ENCODE results near the gene HDAC4. TPM values are rescaled to one million over a fixed set of nuclear protein-coding genes. Genes with fewer than 3 reads are reported as not detected.

The HDAC4 gene
- total RNA-seq, 2 donors from 2014 or later: 34.1 to 39.1 TPM

DNA sequence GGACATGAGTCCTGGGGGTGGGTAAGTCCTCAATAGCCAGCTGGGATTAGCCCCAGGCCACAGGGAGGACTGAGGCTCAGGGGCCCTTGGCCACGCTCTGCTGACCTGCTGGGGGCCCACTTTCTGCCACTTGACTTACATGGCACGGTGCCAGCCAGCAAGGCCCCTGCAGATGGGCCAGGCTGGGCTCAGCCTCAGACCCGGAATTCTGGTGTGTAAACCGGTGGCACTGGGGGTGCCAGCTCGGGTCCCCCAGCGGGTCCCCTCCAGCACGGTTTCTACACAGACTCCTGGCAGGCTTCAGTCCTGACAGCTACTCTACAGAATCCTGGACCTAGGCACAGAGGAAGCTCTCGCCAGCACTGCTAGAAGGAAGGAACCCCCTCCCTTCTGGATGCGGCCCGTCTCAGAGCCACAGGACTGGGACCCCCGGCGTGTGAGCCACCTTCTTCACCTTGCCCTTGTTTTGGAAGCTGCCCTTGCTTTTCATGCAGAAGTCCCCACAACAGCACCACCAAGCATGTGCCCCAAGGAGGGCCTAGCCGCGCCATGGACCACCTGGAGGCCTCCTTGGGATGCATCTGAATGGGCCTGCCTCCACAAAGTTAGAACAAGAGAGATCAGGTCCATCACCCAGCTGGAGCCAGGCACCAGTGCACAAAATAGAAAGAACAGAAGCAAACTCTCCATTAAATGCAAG, 8.0 kb downstream of the HDAC4 start:
- no peak for DNase-seq (ENCODE audit: low spot score in 2 of 2)
- ATAC-seq: no peak
- Mint-ChIP-seq H3K27ac (no peak overlapping the region), H3K36me3 (peaks cover 0 to 7% of the 10 kb centered on the region in 2 donors), H3K9me3 (no peaks in the 10 kb centered on the region)

DNA sequence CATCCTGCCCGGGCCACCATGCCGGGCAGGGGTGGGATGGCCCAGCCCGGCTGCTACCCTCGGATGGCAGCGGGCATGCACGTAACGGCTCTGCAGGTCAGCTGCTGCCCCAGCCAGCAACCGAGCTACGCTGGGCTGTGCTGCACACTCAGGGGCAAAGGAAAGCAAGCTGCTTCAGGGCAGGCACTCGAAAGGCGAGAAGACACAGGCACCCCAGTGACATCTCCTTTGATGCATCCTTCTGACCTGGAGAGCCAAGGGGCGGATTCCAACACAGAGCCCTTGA, 8.8 kb downstream of the HDAC4 start:
- DNase-seq (ENCODE audit: low spot score in 2 of 2): peak in 1 of 2 donors; percentile 44
- Mint-ChIP-seq H3K36me3 (peaks cover 0 to 7% of the 10 kb centered on the region in 2 donors), H3K27ac (no peak overlapping the region), H3K9me3 (no peaks in the 10 kb centered on the region)
- ATAC-seq: no peak

- H3K9me3 Mint-ChIP-seq: no peaks in the 10 kb centered on the region
- DNase-seq (ENCODE audit: low spot score in 2 of 2) (no peak), ATAC-seq (no peak)
- H3K36me3 Mint-ChIP-seq: peaks cover 0 to 7% of the 10 kb centered on the region in 2 donors
- no peak overlapping the region for H3K27ac Mint-ChIP-seq
Measured at GRCh38 chr2:239391286-239392071, 9.3 kb downstream of the HDAC4 start.

DNA sequence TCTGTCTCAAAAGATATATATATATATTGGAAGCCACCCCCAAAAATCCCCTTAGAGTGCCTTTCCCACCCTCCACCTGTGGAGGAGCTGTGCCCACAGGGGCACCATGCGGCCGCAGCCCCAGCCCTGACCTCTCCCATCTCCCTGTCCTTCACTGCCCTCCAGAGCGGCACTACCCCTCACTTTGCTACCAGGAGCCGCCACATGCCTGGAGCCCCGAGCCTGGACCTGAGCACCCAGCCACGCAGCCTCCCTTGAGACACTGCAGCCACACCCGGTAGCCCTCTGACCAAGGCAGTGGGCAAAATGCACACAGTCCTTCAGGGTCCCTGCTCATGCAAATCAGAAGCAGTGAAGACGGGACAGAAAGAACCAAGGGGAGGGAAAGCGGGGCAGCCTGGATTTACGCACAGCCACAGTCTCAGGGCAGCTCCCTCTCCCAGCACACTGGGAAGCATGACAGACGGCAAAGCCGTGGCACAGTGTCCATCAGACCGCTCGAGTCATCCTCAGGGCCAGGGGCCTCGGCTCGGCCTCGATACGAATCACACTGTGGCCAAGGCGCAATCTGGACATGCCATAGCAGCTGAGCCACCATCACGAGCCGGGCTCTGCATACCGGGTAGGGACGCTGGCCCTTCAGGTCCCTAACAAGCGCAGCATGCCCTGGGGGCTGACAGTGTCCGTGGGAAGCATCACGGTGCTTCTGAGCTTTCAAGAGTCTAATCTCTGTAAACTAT, 10.1 kb downstream of the HDAC4 start:
- DNase-seq (ENCODE audit: low spot score in 2 of 2) (peak in 1 of 2 donors; percentile 38), ATAC-seq (no peak)
- Mint-ChIP-seq H3K9me3 (no peaks in the 10 kb centered on the region), H3K27ac (no peak overlapping the region), H3K36me3 (peaks cover 0 to 7% of the 10 kb centered on the region in 2 donors)

- no peak for DNase-seq (ENCODE audit: low spot score in 2 of 2)
- H3K9me3 Mint-ChIP-seq: no peaks in the 10 kb centered on the region
- peaks cover 0 to 7% of the 10 kb centered on the region in 2 donors for H3K36me3 Mint-ChIP-seq
- no peak overlapping the region for H3K27ac Mint-ChIP-seq
- ATAC-seq: no peak
Measured at GRCh38 chr2:239389414-239390329, 11.1 kb downstream of the HDAC4 start.

DNA sequence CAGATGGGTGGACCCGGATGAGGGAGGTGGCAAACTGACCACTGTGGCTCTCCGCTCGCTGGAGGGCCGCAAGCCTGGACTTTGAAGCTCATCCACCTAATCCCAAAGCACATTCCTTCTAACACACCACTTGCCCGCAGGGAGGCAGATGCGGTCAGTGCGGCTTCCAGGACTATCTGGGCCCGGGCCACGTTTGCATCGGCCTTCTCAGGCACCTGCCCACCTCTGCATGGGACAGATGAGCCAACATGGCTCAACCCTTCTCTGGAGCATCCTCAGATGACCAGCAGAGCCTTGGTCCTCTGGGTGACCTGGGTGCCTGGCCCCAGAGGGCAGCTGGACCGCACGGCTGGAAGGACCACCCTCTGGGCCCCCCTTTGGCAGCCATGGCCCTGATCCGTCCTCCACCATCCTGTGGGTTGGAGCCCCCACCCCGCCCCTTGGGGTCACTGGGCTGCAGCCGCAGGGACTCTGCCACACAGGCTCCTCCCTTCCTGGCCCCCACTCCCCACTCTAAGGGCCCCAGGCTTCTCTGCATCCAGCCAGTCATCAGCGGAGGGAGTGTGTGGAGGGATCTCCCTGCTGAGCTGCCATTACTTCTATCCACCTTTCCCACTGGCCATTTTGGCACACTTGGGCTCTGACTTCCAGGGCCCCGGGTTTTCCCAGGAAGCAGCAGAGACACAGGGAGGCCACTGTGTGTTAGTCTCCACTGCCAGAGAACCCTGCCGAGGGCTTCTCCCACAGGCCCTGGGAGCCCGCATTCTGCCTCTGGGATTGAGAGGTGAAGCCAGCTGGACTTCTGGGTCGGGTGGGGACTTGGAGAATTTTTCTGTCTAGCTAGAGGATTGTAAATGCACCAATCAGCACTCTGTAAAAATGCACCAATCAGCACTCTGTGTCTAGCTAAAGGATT, 12.3 kb downstream of the HDAC4 start:
- Mint-ChIP-seq H3K9me3 (no peaks in the 10 kb centered on the region), H3K36me3 (peaks cover 0 to 9% of the 10 kb centered on the region in 2 donors), H3K27ac (no peak overlapping the region)
- DNase-seq (ENCODE audit: low spot score in 2 of 2) (no peak), ATAC-seq (no peak)

- Mint-ChIP-seq H3K36me3 (peaks cover 0 to 15% of the 10 kb centered on the region in 2 donors), H3K27ac (no peak overlapping the region), H3K9me3 (no peaks in the 10 kb centered on the region)
- ATAC-seq (no peak), DNase-seq (ENCODE audit: low spot score in 2 of 2) (no peak)
Measured at GRCh38 chr2:239387811-239388210, 13.0 kb downstream of the HDAC4 start.

- ATAC-seq (no peak), DNase-seq (ENCODE audit: low spot score in 2 of 2) (no peak)
- Mint-ChIP-seq H3K27ac (no peak overlapping the region), H3K9me3 (no peaks in the 10 kb centered on the region), H3K36me3 (peaks cover 0 to 15% of the 10 kb centered on the region in 2 donors)
Measured at GRCh38 chr2:239386872-239387445, 13.9 kb downstream of the HDAC4 start.

GRCh38 chr2:239386001-239386670, 14.7 kb downstream of the HDAC4 start:
- no peaks in the 10 kb centered on the region for H3K9me3 Mint-ChIP-seq
- DNase-seq (ENCODE audit: low spot score in 2 of 2) (peak in 1 of 2 donors; percentile 51), ATAC-seq (no peak)
- H3K27ac Mint-ChIP-seq: peak overlapping the region; percentile 12 to 88
- H3K36me3 Mint-ChIP-seq: peaks cover 0 to 15% of the 10 kb centered on the region in 2 donors

DNA sequence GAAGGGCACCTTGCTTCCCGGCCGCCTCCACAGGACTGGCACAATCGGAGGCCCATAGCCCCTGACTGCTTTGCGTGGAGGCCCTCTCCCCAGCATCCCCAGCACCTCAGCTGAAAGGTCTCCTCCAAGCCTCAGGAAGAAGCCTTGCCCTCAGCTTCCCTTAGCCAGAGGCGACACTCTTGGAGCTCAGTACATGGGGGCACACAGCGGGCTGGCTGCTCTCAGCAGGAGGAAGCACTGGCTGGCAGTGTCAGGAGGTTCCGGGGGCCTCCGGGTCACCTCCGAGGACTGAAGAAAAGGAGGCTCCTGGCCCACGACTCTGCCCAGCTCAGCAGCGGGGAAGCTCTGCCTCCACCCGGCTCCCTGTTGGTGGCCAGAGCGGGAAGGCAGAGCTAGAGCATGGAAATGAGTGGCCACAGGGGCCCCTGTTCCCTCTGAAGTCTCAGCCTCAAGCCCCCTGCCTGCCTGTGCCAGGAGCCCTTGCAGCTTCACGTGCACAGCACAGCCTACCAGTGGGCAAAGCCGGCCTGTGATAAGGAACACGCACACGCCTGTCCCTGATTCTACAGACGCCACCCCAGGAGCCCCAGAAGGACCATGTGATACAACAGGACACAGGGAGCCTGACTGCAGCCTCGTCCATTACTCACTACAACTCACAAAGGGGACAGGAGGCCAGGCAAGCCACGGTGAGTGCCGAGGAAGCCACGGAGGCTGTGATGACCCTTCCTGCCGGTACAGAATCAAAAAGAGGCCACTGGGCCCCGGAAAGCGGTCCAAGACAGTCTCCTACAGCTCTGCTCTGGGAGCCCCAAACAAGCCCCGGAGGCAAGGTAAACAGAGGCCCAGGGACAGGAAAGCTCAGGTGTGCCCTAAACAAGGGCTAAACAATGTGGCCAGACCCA, 15.5 kb downstream of the HDAC4 start:
- Mint-ChIP-seq H3K36me3 (peaks cover 5 to 15% of the 10 kb centered on the region in 2 donors), H3K9me3 (no peaks in the 10 kb centered on the region), H3K27ac (peak overlapping the region; percentile 12 to 88)
- ATAC-seq (no peak), DNase-seq (ENCODE audit: low spot score in 2 of 2) (peak in 1 of 2 donors; percentile 46)

- Mint-ChIP-seq H3K36me3 (peaks cover 5 to 9% of the 10 kb centered on the region in 2 donors), H3K27ac (no peak overlapping the region), H3K9me3 (no peaks in the 10 kb centered on the region)
- DNase-seq (ENCODE audit: low spot score in 2 of 2) (no peak), ATAC-seq (no peak)
Measured at GRCh38 chr2:239383759-239384156, 17.1 kb downstream of the HDAC4 start.

DNA sequence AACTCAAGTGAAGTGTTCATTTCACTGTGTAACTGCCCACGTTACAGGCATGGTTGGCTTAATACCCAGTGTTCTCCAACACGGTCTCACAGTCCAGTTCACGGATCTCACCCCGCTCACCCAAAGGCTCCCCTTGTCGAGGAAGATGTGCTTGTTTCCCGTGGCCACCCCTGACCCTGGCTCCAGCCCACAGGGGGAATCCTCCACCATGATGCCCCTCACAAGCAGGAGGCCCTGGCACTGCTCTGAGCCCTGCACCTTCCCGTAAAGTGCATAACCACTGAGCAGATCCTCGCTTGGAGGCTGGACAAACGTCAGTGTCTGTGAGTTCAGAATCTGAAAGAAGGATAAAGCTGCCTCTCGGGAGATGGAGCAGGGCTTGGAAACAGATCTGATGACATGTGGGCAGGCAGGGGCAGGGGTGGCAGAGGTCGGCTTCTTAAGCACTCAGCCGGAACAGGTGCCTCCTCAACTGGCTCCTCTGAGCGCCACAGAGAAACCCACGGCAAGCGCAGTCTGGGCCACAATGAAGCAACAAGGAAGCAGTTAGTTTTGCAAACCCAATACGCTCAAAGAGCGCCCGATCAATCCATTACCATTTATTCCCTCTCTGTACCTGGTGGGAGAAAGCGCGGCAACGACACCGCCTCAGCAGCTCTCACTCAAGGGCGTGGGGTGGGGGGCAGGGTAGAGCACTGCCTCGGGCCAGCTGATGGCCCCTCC, 17.6 kb downstream of the HDAC4 start:
- Mint-ChIP-seq H3K36me3 (peaks cover 5 to 9% of the 10 kb centered on the region in 2 donors), H3K27ac (peak overlapping the region in 1 of 2 donors; percentile 97), H3K9me3 (no peaks in the 10 kb centered on the region)
- peak in 1 of 2 donors; percentile 49 for DNase-seq (ENCODE audit: low spot score in 2 of 2)
- ATAC-seq: no peak

DNA sequence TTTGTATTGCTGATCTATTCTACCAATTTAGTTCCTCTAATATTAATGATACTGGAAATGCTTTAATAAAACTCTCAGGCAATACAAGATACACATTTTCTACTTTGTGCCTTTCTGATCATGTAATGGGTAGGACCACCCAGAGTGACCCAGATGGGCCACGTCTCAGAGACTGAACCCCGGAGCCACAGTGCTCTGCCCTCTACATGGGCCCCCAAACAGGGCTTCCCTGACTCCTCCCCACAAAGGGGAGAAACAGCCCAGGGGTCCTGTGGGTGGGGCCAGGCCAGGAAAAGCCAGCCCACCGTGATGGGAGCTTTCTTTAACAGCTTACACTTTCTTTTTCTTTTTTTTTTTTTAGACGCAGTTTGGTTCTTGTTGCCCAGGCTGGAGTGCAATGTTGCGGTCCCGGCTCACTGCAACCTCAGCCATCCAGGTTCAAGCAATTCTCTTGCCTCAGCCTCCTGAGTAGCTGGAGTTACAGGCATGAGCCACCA, 18.4 kb downstream of the HDAC4 start:
- ATAC-seq (no peak), DNase-seq (ENCODE audit: low spot score in 2 of 2) (no peak)
- no peaks in the 10 kb centered on the region for H3K9me3 Mint-ChIP-seq
- peak overlapping the region; percentile 65 to 97 for H3K27ac Mint-ChIP-seq
- peaks cover 5 to 9% of the 10 kb centered on the region in 2 donors for H3K36me3 Mint-ChIP-seq

Measured in activated naive CD4-positive, alpha-beta T cell treated with anti-CD3 and anti-CD28 coated beads, Interleukin-2, amount 50 U/mL, for 72 hours (primary cell).